ENCODE results near the gene MAD1L1.

MAD1L1 gene

GRCh38 chr7:1897076-1897860, 335.5 kb downstream of the MAD1L1 start:
- DNase-seq (ENCODE audit: low read depth): no peak

GRCh38 chr7:1895664-1896515, 336.9 kb downstream of the MAD1L1 start:
- DNase-seq (ENCODE audit: low read depth): no peak

GRCh38 chr7:1894906-1895663, 337.7 kb downstream of the MAD1L1 start:
- no peak for DNase-seq (ENCODE audit: low read depth)

- DNase-seq (ENCODE audit: low read depth): no peak
Measured at GRCh38 chr7:1894313-1894900, 338.3 kb downstream of the MAD1L1 start.

GRCh38 chr7:1893451-1893850, 339.3 kb downstream of the MAD1L1 start:
- no peak for DNase-seq (ENCODE audit: low read depth)

- no peak for DNase-seq (ENCODE audit: low read depth)
Measured at GRCh38 chr7:1893036-1893435, 339.7 kb downstream of the MAD1L1 start.

GRCh38 chr7:1892011-1892965, 340.5 kb downstream of the MAD1L1 start:
- DNase-seq (ENCODE audit: low read depth): no peak

GRCh38 chr7:1890289-1891235, 342.2 kb downstream of the MAD1L1 start:
- DNase-seq (ENCODE audit: low read depth): no peak

GRCh38 chr7:1889556-1890181, 343.1 kb downstream of the MAD1L1 start:
- no peak for DNase-seq (ENCODE audit: low read depth)

GRCh38 chr7:1889091-1889490, 343.7 kb downstream of the MAD1L1 start:
- no peak for DNase-seq (ENCODE audit: low read depth)

GRCh38 chr7:1888425-1888824, 344.3 kb downstream of the MAD1L1 start:
- DNase-seq (ENCODE audit: low read depth): no peak

GRCh38 chr7:1887251-1887650, 345.5 kb downstream of the MAD1L1 start:
- no peak for DNase-seq (ENCODE audit: low read depth)

GRCh38 chr7:1886361-1887064, 346.2 kb downstream of the MAD1L1 start:
- no peak for DNase-seq (ENCODE audit: low read depth)

GRCh38 chr7:1885465-1886226, 347.1 kb downstream of the MAD1L1 start:
- no peak for DNase-seq (ENCODE audit: low read depth)

GRCh38 chr7:1884583-1885350, 348.0 kb downstream of the MAD1L1 start:
- DNase-seq (ENCODE audit: low read depth): no peak

- no peak for DNase-seq (ENCODE audit: low read depth)
Measured at GRCh38 chr7:1883834-1884582, 348.7 kb downstream of the MAD1L1 start.

Measured in HS-5 (cell line).